WTC11 (cell line): ENCODE results near the gene PDXP. TPM values are rescaled to one million over a fixed set of nuclear protein-coding genes. Genes with fewer than 3 reads are reported as not detected.

Experiments
- ATAC-seq: fragments of 200-7000 bp; cut with Tn5 transposase; 2 replicates; pipeline ENCODE4 v1.10.0; 2021; ENCODE audit warnings: mild to moderate bottlenecking, moderate library complexity
- CTCF ChIA-PET: fragments of 300-600 bp; sonication (Branson Sonifier 250); formaldehyde crosslinking; loops from one replicate; lab custom pipeline; 2021; ENCODE audit warnings: antibody characterized with exemption; lab: Charles Lee
- POLR2A ChIA-PET: fragments of 350-600 bp; sonication (Branson Sonifier 250); formaldehyde crosslinking; loops from one replicate; lab custom pipeline; 2021; ENCODE audit warnings: antibody characterized with exemption; lab: Charles Lee
- DNase-seq: peaks from one replicate; pipeline ENCODE4 v3.0.0; 2021; ENCODE audit warnings: low spot score
- H3K27ac Mint-ChIP-seq: 2 replicates; pipeline ENCODE4 v1.8.0; 2021; ENCODE audit warnings: mixed read lengths
- H3K27me3 Mint-ChIP-seq: 2 replicates; pipeline ENCODE4 v1.8.0; 2021; ENCODE audit warnings: low read depth, mild to moderate bottlenecking, moderate library complexity, mixed read lengths
- H3K36me3 Mint-ChIP-seq: 2 replicates; pipeline ENCODE4 v1.8.0; 2021; ENCODE audit warnings: mixed read lengths
- H3K4me1 Mint-ChIP-seq: 2 replicates; pipeline ENCODE4 v1.8.0; 2022; ENCODE audit warnings: mixed read lengths
- H3K4me3 Mint-ChIP-seq: 2 replicates; pipeline ENCODE4 v1.8.0; 2021; ENCODE audit warnings: mild to moderate bottlenecking, moderate library complexity, mixed read lengths
- H3K9me3 Mint-ChIP-seq: 2 replicates; pipeline ENCODE4 v1.8.0; 2021; ENCODE audit warnings: mixed read lengths
- ATF1 ChIP-seq: sonication (generic); formaldehyde crosslinking; IDR thresholded peaks from 2 replicates; pipeline ENCODE4 v1.8.1; 2023; ENCODE audit warnings: mild to moderate bottlenecking, moderate library complexity, missing genetic modification reagents
- ATF2 ChIP-seq: sonication (generic); formaldehyde crosslinking; IDR thresholded peaks from 2 replicates; pipeline ENCODE4 v1.8.1; 2022; ENCODE audit warnings: low read depth, missing genetic modification reagents, borderline replicate concordance
- ATF6 ChIP-seq: sonication (generic); formaldehyde crosslinking; IDR thresholded peaks from 2 replicates; pipeline ENCODE4 v1.8.1; 2023; ENCODE audit warnings: mild to moderate bottlenecking, missing genetic modification reagents
- ERG ChIP-seq: fragments of 250-450 bp; sonication (Bioruptor Pico); IDR thresholded peaks from 2 replicates; pipeline ENCODE4 v1.8.0; 2021; ENCODE audit warnings: mild to moderate bottlenecking
- GABPB1 ChIP-seq: sonication (generic); formaldehyde crosslinking; IDR thresholded peaks from 2 replicates; pipeline ENCODE4 v1.8.1; 2023; ENCODE audit warnings: mild to moderate bottlenecking, missing genetic modification reagents
- GTF2I ChIP-seq: fragments of 250-450 bp; sonication (Bioruptor Pico); conservative IDR thresholded peaks from 2 replicates; pipeline ENCODE4 v1.4.0; 2021; ENCODE audit warnings: mild to moderate bottlenecking
- JUN ChIP-seq: sonication (generic); formaldehyde crosslinking; IDR thresholded peaks from 2 replicates; pipeline ENCODE4 v1.8.0; 2023; ENCODE audit warnings: mild to moderate bottlenecking, missing genetic modification reagents
- KAT7 ChIP-seq: sonication (generic); formaldehyde crosslinking; IDR thresholded peaks from 2 replicates; pipeline ENCODE4 v1.8.1; 2023; ENCODE audit warnings: missing genetic modification reagents, mild to moderate bottlenecking, borderline replicate concordance
- MYBL2 ChIP-seq: sonication (generic); formaldehyde crosslinking; IDR thresholded peaks from 2 replicates; pipeline ENCODE4 v1.8.1; 2023; ENCODE audit warnings: mild to moderate bottlenecking, moderate library complexity, missing genetic modification reagents
- OVOL2 ChIP-seq: fragments of 250-450 bp; sonication (Bioruptor Pico); IDR thresholded peaks from 2 replicates; pipeline ENCODE4 v1.9.0; 2021; ENCODE audit warnings: mild to moderate bottlenecking, borderline replicate concordance
- RORB ChIP-seq: fragments of 250-450 bp; sonication (Bioruptor Pico); IDR thresholded peaks from 2 replicates; pipeline ENCODE4 v1.9.0; 2021; ENCODE audit warnings: mild to moderate bottlenecking
- SP1 ChIP-seq: sonication (generic); formaldehyde crosslinking; conservative IDR thresholded peaks from 2 replicates; pipeline ENCODE4 v1.8.1; 2022; ENCODE audit warnings: missing genetic modification reagents
- USF1 ChIP-seq: sonication (generic); formaldehyde crosslinking; IDR thresholded peaks from 2 replicates; pipeline ENCODE4 v1.8.0; 2022; ENCODE audit warnings: mild to moderate bottlenecking, missing genetic modification reagents
- USF2 ChIP-seq: sonication (generic); formaldehyde crosslinking; IDR thresholded peaks from 2 replicates; pipeline ENCODE4 v1.8.1; 2023; ENCODE audit warnings: mild to moderate bottlenecking, missing genetic modification reagents, moderate library complexity
- ZMAT4 ChIP-seq: fragments of 250-450 bp; sonication (Bioruptor Pico); IDR thresholded peaks from 2 replicates; pipeline ENCODE4 v1.9.0; 2021; ENCODE audit warnings: mild to moderate bottlenecking
- ZNF396 ChIP-seq: fragments of 250-450 bp; sonication (Bioruptor Pico); IDR thresholded peaks from 2 replicates; pipeline ENCODE4 v1.8.0; 2021; ENCODE audit warnings: mild to moderate bottlenecking, moderate library complexity, borderline replicate concordance
- ZNF532 ChIP-seq: fragments of 250-450 bp; sonication (Bioruptor Pico); IDR thresholded peaks from 2 replicates; pipeline ENCODE4 v1.9.0; 2021; ENCODE audit warnings: mild to moderate bottlenecking, borderline replicate concordance
- total RNA-seq: library from RNA; stranded (reverse); gene quantifications from 3 replicates; pipeline ENCODE4 v1.2.3, GENCODE V29; 2021

Gene PDXP
- total RNA-seq, 1 experiment from 2014 or later = 36.1 TPM

- TF ChIP-seq USF1 (CRISPR knock-in tag) = no peak
These were observed 31.0 kb upstream of the PDXP start (continued) for GRCh38 chr22:37627545-37627944.

- TF ChIP-seq JUN (CRISPR knock-in tag) (no peak), USF2 (CRISPR knock-in tag) (no peak), MYBL2 (CRISPR knock-in tag) (no peak), GABPB1 (CRISPR knock-in tag) (no peak), GTF2I (no peak), RORB (no peak), ATF1 (CRISPR knock-in tag) (no peak), OVOL2 (CRISPR knock-in tag) (no peak)
- POLR2A ChIA-PET = no interaction called here
These were observed 29.7 kb upstream of the PDXP start for GRCh38 chr22:37628830-37629229.

GRCh38 chr22:37629928-37630327, 28.6 kb upstream of the PDXP start:
- ATAC-seq (no peak), DNase-seq (no peak)
- no peaks in the 10 kb centered on the region for H3K9me3 Mint-ChIP-seq
- no peak for TF ChIP-seq ZNF532 (CRISPR knock-in tag)
- no peak for TF ChIP-seq ATF6 (CRISPR knock-in tag)
- no peak for TF ChIP-seq ERG (CRISPR knock-in tag)
- TF ChIP-seq SP1 (CRISPR knock-in tag) = no peak
- TF ChIP-seq ZNF396 (CRISPR knock-in tag) = no peak
- no peak for TF ChIP-seq ZMAT4 (CRISPR knock-in tag)
- no peak for TF ChIP-seq KAT7
- TF ChIP-seq ATF2 (CRISPR knock-in tag) = no peak
- H3K4me1 Mint-ChIP-seq = peaks cover 15% of the 10 kb centered on the region
- ChIA-PET CTCF (interaction anchor here (2.5 to 11.4 kb wide), 2 partner anchors 14 to 51 kb away, joined by 15 to 152 read pairs; no protein-coding TSS in a partner anchor), POLR2A (no interaction called here)
- H3K36me3 Mint-ChIP-seq = no peaks in the 10 kb centered on the region
- no peak overlapping the region for H3K27ac Mint-ChIP-seq
- no peaks in the 10 kb centered on the region for H3K27me3 Mint-ChIP-seq
- no peak overlapping the region for H3K4me3 Mint-ChIP-seq

More at GRCh38 chr22:37628830-37629229, 29.7 kb upstream of the PDXP start:
- Mint-ChIP-seq H3K27ac (no peak overlapping the region), H3K36me3 (no peaks in the 10 kb centered on the region), H3K4me3 (no peak overlapping the region), H3K27me3 (no peaks in the 10 kb centered on the region), H3K9me3 (no peaks in the 10 kb centered on the region), H3K4me1 (peaks cover 6% of the 10 kb centered on the region)
- CTCF ChIA-PET = interaction anchor here (1.2 to 11.4 kb wide), 4 partner anchors 8 to 82 kb away, joined by 4 to 152 read pairs (median 19); partner anchors contain the start of gene GGA1
- no peak for ATAC-seq
- DNase-seq = no peak
